ENCODE data around the gene REXO5.
A peak's percentile ranks its signal among the peaks of the same experiment; 100 is the strongest.
"Not testable (repeated sequence)": the region's sequence is repeated elsewhere in the genome, so short reads cannot be mapped to it uniquely, and the experiment has no call there.

The REXO5 gene

GRCh38 chr16:20849589-20850390 lies 43.5 kb downstream of the REXO5 start:
- peak; percentile 33 for DNase-seq (ENCODE audit: low read depth)

- DNase-seq (ENCODE audit: low read depth): no peak
These were observed 44.7 kb downstream of the REXO5 start for GRCh38 chr16:20850981-20851380.

GRCh38 chr16:20851601-20852000 lies 45.3 kb downstream of the REXO5 start:
- peak; percentile 84 for DNase-seq (ENCODE audit: low read depth)

- DNase-seq (ENCODE audit: low read depth): no peak
These were observed 46.8 kb downstream of the REXO5 start for GRCh38 chr16:20853143-20853542.

- DNase-seq (ENCODE audit: low read depth): no peak
These were observed 47.8 kb downstream of the REXO5 start for GRCh38 chr16:20853981-20854620.

GRCh38 chr16:20854963-20855362 lies 48.6 kb downstream of the REXO5 start:
- no peak for DNase-seq (ENCODE audit: low read depth)

GRCh38 chr16:20857281-20857680 lies 51.0 kb downstream of the REXO5 start:
- no peak for DNase-seq (ENCODE audit: low read depth)

- no peak for DNase-seq (ENCODE audit: low read depth)
These were observed 52.9 kb downstream of the REXO5 start for GRCh38 chr16:20859229-20859628.

GRCh38 chr16:20859699-20860098 lies 53.4 kb downstream of the REXO5 start:
- no peak for DNase-seq (ENCODE audit: low read depth)

- DNase-seq (ENCODE audit: low read depth): no peak
These were observed 54.0 kb downstream of the REXO5 start for GRCh38 chr16:20860361-20860760.

GRCh38 chr16:20860995-20861394 lies 54.7 kb downstream of the REXO5 start:
- not testable (repeated sequence) for DNase-seq (ENCODE audit: low read depth)

- DNase-seq (ENCODE audit: low read depth): no peak
These were observed 56.0 kb downstream of the REXO5 start for GRCh38 chr16:20862162-20862960.

- DNase-seq (ENCODE audit: low read depth): not testable (repeated sequence)
These were observed 58.0 kb downstream of the REXO5 start for GRCh38 chr16:20864376-20864775.

- DNase-seq (ENCODE audit: low read depth): peak; percentile 30
These were observed 59.2 kb downstream of the REXO5 start for GRCh38 chr16:20865420-20866131.

- peak; percentile 54 for DNase-seq (ENCODE audit: low read depth)
These were observed 59.9 kb downstream of the REXO5 start for GRCh38 chr16:20866145-20866772.

- no peak for DNase-seq (ENCODE audit: low read depth)
These were observed 60.5 kb downstream of the REXO5 start for GRCh38 chr16:20866801-20867200.

GRCh38 chr16:20867585-20867984 lies 61.3 kb downstream of the REXO5 start:
- DNase-seq (ENCODE audit: low read depth): no peak

- peak; percentile 28 for DNase-seq (ENCODE audit: low read depth)
These were observed 62.6 kb downstream of the REXO5 start for GRCh38 chr16:20868890-20869289.

GRCh38 chr16:20870122-20870820 lies 63.9 kb downstream of the REXO5 start:
- no peak for DNase-seq (ENCODE audit: low read depth)

- no peak for DNase-seq (ENCODE audit: low read depth)
These were observed 64.9 kb downstream of the REXO5 start for GRCh38 chr16:20871258-20871657.
